SK-MEL-5 (cell line): ENCODE measurements around the gene ZFP36. TPM values are rescaled to one million over a fixed set of nuclear protein-coding genes. Genes with fewer than 3 reads are reported as not detected.
A peak's percentile ranks its signal among the peaks of the same experiment; 100 is the strongest.

Source experiments
- DNase-seq: peaks from one replicate; pipeline ENCODE4 v3.0.0-alpha.2; 2016; ENCODE audit warnings: low read depth, low spot score
- in situ Hi-C: cut with HindIII; loops from 2 replicates; pipeline ENCODE4 v1.10.0; 2016; ENCODE audit warnings: low sequenced_read_pairs, high pct_unique_total_duplicates, low pct_unique_long_range_greater_than_20kb
- total RNA-seq: library from RNA; depleted of rRNA; stranded (reverse); fragments of >200 nt; shearing (Covaris generic); gene quantifications from 2 replicates; pipeline ENCODE4 v1.2.3, GENCODE V29; 2014

Gene ZFP36
- total RNA-seq, 1 experiment from 2014 or later = 2.6 TPM

DNA sequence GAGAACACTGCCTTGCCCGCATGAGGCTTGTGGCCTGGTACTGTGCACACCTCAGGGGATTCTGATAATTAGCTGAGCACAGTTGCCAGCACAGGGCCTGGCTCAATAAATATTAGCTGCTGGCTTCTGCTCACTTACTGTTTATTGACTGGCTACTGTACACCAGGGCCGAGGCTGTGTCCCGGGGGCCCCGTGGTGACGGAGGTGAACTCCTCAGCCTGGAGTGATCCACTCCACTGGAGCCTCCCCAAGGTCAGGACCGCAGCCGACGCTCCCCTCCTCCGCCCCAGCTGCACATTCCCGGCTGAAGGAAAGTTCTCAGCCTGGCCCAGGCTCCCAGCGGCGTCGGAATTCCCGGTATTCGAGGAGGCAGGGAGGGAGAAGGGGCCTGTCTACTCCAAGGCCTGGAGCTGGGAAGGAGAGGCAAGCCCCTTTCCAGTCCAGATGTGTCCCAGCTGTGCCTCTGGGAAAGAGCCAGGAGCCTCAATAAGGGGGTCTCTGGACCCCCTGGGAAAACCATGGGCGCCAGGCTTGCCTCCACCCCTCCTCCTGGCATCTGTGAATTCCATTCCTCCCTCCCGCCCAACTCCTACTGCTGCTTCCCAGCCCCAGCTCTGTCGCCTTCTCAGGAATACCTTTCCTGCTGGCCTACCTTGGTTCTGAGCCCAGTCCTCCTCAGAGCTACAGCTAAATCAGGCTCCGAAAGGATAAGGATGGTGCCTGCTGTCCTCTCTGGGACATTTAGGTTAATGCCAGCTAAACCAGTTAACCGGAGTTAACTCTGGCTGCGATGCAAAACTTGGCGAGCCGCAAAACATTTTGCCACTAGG lies 21.9 kb downstream of the ZFP36 start:
- no peak for DNase-seq
- in situ Hi-C loops = no loop called here

DNA sequence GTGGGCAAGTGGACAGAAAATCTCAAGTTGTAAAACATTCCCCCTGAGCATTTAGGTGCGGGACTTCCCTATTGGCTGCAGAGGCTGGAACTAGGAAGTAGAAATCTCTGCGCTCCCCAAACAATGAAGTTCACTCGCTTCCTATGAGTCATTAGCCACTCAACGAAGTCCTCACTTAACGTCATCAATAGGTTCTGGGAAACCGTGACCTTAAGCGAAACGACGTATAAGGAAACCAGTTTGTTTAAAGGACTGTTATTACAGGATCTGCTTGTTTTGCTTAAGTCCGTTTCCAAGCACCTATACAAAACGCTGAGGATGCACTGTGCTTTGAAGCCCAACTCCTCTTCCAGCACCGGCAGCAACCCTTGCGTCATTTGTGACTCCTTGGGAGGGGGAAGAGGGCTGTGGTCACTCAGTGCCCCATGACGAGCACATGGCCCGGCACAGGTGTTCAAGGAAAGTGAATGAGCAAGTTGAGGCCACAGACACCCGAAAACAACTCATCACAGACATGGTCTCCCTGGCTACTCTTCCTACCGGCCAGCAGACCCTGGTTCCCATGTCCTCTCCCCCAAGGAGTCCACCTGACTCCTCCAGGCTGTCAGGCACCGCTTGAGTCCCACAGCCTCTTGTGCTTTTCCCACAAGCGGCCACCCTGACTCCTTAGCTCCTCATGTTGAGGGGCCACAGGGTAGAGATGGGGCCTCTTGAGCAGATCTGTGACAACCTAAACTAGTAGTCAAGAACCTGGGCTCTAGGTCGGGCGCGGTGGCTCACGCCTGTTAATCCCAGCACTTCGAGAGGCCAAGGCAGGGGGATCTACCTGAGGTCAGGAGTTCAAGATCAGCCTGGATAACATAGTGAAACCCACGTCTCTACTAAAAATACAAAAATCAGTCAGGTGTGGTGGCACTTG lies 24.3 kb downstream of the ZFP36 start:
- peak; percentile 99 for DNase-seq
- in situ Hi-C loops = no loop called here

DNA sequence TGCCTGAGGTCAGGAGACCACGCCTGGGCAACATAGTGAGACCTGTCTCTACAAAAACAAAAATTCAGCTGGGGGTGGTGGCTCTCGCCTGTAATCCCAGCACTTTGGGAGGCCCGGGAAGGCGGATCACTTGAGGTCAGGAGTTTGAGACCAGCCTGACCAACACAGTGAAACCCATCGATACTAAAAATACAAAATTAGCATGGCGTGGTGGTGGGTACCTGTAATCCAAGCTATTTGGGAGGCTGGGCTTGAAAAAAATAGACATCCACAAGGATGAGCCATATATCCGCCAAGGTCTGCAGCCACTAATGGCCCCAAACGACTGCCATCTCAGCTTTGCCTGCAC lies 26.0 kb downstream of the ZFP36 start:
- DNase-seq = no peak
- in situ Hi-C loops = no loop called here

DNA sequence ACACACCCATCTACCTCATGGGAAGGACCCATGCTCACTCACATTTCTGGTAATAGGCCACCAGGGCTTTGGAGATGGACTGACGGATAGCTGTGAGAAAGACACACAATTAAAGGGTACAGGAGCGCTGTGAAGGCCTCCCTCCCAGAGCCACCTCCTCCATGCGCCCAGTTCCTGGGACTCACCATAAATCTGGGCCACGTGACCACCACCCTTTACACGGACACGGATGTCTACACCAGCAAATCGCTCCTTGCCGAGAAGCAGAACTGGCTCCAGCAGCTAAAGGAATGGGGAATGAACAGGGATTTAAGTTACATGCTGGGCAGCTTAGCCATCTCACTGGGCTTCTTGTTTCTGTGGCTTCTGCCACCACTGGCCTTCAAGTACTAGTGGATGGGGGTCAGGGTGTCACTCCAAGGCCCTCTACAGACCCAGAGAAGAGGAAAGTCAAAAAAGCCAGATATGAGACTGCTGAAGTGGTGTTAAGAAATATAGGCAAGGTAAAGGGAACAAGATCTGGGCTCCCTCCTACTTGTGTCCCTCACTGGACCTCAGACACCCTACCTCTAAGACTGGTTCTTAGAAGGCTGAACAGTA lies 26.9 kb downstream of the ZFP36 start:
- DNase-seq = peak; percentile 30
- in situ Hi-C loops = no loop called here

DNA sequence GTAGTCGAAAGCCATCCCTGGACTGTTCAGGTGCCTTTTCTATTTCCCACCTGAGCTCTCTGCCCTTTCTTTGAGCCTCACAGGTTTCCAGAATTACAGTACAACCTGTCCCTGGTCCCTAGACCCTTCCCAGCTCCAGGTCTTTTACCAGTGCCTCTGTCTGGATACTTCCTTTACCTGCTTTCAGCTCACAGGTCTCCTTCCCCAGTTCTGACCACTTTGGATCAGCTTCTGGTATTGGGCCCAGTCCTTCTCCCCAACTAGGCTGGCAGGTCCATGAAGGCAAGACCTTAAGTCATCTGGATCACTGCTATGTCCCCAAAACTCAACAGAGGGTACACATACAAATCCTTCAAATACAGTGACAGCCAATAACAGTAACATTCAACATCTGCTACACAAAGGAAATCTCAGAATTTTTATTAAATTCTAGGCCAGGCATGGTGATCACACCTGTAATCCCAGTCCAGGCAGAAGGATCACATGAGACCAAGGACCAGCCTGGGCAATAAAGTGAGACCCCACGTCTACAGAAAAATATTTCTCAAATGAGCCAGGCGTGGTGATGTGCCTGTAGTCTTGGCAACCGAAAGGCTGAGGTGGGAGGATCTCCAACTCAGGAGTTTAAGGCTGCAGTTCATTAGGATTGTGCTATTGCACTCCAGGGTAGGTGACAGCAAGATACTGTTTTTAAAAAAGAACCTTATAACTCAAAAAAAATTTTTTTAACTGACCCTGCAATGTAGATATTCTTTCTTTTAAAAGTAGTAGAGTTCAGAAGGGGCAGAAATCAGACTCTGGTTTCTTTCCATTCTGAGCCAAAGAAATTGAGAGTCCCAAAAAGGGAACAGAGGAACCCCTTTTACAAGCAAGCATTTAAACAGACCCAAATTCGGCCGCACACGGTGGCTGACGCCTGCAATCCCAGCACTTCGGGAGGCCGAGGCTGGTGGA lies 27.8 kb downstream of the ZFP36 start:
- in situ Hi-C loops = no loop called here
- DNase-seq = no peak

DNA sequence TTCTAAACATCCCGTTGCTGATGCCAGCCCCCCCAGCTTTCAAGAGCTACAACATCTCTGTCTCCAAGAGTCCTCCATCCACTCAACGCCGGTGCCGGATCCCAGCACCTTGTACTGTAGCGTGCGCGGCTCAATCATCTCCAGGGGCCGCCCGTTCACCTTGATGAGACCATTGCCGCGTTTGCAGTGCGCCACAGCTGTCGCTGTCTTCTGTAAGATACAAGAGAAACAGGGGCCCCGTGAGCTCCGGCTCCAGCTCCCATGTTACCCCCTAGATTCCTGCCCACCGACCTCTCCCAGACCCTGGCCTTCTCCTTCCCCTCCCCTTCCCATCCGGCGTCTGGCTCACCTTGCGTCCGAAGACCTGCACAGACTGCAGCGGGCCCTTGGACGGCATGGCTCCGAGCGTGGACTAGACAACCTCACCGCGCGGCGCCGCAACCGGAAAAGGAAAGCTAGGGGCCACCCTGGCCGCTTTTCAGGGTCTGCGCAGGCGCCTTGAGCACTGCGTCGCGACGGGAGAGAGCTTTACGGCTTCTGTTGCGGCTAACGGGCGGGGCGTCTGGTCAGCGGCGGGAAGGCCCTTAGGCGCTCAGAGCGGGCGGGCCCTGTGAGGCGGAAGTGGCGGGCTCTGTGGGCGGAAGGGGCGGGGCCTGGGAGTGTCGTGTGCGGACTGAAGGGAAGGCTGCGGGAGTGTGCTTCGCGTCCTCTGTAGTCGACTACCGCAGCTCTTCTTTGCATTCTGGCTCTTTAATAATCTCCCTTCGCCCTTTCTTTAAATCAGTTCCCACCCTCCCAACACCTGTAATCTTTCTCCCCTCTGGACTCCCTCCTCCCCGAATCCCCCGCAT lies 29.1 kb downstream of the ZFP36 start, which contains the start of gene RPS16:
Gene RPS16 (minus strand): TSS at position 451 of the 851 bp plus-strand sequence. CDS start 54 bp downstream, at position 397.
- in situ Hi-C loops = no loop called here
- peak; percentile 97 for DNase-seq

DNA sequence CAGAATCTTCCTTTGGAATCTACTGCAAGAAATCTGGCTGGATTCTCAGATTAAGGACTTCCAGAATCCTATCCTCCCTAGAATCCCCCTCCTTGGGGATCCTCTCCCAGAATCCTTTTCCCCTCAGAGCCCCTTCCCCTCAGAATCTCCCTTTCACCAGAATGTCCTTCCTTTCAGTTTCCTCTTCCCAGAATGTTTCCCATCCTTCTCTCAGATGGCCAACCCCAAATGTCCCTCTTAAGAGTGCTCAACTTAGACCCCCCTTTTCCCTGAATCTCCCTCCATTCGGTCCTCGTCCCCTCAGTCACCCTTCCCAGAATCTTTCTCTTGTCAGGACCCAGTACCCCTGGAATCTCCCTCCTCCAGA lies 29.7 kb downstream of the ZFP36 start:
- in situ Hi-C loops = no loop called here
- no peak for DNase-seq

DNA sequence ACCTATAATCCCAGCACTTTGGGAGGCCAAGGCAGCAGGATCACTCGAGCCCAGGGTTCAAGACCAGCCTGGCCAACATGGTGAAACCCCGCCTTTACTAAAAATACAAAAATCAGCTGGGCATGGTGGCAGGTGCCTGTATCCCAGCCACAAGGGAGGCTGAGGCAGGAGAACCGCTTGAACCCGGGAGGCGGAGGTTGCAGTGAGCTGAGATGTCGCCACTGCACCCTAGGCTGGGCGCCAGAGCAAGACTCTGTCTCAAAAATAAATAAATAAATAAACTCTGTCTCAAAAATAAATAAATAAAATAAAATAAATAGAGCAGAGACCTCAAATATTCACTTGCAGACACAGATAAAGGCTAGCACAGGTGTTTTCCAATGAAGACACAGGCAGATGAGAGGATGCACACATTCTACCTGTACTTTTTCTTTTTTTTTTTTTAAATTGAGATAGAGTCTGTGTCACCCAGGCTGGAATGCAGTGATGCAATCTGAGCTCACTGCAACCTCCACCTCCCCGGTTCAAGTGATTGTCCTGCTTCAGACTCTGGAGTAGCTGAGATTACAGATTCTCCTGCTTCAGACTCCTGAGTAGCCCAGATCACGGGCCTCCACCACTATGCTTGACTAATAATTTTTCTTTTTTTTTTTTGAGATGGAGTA lies 31.8 kb downstream of the ZFP36 start:
- in situ Hi-C loops = no loop called here
- DNase-seq = no peak

DNA sequence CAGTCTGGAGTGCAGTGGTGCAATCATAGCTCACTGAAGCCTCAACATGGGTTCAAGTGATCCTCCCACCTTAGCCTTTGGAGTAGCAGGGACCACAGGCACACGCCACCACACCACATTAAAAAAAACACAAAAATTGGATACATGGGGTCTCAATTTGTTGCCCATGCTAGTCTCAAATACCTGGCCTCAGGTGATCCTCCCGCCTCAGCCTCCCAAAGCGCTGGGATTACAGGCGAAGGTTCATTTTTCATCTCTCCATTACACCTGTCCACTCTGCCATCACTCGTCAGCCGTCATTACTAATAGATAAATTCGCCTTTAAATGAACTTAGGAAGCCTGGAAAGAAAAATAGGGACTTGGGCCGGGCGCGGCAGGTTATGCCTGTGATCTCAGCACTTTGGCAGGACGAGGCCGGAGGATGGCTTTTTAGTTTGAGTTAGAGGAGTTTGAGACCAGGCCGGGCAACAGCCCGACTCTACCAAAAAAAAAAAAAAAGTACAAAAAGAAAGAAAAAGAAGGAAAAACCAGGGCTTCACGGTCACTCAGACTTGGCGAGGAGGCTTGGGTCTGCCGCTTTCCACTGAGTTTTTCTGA lies 38.0 kb downstream of the ZFP36 start:
- in situ Hi-C loops = no loop called here
- DNase-seq = no peak

DNA sequence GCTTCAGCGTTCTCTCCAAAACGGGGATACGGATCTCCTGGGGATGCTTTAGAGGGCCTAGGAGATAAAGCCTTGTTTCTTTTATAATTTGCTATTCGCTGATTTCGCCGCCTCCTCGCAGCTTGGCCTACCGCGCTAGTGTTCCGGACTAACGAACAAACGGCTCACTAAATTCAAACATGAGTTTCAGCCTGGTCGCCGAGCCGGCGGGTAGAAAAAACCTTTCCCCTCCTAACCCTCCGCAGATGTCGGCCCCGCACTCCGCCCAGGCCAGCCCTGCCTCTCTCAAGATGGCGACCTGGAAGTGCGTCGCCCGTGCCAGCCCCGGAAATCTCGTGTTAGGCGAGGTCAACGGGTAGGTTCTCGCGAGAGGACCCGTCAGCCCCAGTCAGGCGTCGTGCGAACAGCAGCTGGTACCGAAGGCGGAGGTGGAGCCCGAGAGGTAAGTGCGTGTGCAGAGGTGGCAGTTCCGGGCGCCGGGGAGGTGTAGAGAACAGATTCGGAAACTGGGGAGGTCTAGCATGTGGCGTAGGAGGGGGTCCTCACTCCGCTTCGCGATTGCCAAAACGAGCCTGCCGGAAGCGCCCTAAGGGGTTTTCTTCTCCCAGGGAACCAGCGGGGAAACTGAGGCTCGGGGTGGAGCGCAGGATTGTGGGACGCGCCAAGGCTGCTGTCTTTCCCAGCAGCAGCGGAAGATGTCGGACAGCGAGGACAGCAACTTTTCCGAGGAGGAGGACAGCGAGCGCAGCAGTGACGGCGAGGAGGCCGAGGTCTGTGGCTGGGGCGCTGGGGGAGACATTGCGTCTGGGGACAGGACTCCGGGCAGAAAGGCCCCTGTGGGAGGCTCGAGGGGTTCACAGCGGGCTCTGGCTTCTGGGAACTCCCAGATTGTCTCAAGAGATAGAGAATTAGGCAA lies 38.8 kb downstream of the ZFP36 start, which contains the start of gene SUPT5H:
Gene SUPT5H (plus strand): TSS at position 387 of the 916 bp plus-strand sequence. CDS start 309 bp downstream, at position 696.
- in situ Hi-C loops = no loop called here
- DNase-seq = peak; percentile 97

DNA sequence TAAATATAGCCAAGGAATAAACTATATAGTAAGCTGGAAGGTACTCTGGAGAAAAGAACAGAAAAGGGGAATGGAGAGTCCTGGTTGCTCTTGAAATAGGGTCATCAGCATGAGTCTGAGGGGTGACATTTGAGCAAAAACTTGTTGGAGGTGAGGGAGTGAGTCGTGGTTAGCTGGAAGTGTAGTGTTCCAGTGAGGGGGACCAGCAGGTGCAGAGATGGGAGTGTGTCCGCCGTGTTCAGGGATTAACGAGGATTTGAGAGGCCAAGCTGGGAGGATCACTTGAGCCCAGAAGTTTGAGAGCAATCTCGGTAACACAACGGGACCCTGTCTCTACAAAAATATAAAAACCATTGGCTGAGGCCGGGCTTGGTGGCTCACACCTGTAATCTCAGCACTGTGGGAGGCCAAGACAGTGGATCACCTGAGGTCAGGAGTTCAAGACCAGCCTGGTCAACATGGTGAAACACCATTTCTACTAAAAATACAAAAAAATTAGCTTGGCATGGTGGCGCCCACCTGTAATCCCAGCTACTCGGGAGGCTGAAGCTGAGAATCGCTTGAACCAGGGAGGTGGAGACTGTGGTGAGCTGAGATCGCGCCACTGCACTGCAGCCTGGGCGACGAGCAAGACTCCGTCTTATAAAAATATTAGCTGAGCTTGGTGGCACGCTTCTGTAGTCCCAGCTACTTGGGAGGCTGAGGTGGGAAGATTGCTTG lies 39.9 kb downstream of the ZFP36 start:
- no peak for DNase-seq
- in situ Hi-C loops = no loop called here

DNA sequence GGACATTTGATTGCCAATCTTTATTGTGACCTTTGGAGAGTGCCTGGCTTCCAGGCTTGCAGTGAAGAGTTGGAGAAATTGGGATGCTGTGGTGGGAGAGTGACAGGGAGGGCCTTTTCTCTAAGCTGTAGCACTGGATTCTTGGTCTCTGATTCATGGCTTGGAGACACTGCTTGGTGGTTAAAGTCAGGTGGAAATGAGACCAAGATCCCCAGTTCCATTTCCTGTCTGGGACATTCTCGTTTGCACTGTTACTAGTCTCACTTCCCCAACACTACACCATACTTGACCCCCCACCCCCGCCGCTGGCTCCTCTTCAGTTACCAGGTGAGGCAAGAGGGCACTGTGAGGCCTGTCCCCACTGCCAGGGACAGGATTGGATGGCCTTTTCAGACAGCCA lies 41.6 kb downstream of the ZFP36 start:
- no peak for DNase-seq
- in situ Hi-C loops = no loop called here

DNA sequence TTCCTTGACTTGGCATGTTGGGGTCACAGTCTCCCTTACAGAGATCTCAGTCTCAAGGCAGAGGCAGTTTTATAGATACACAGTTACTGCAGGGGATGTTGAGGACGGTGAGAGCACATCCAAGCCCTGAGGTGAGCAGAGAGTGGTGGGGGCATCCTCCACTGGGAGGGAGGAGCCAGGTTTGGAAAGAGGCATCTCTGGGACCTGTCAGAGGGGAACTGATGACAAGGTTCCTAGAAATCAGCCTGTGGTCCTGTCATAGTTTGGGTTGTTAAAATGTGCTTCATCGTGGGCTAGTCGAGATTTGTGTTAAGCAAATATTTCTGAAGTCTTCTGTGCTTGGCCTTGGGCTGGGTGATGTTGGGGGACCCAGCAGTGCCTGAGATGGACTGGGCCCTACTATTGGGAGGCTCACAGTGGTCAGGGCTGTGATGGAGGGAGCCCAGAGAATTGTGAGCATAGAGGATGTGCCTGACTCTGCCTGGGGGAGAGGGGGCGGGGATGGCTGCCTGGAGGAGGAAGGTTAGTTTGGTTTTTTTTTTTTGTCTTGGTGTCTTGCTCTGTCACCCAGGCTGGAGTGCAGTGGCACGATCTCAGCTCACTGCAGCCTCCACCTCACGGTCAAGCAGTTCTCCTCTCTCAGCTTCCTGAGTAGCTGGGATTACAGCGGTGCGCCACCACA lies 42.6 kb downstream of the ZFP36 start:
- DNase-seq = no peak
- in situ Hi-C loops = no loop called here
